GM23248 (cell line): ENCODE measurements around the gene ZNF750. TPM values are rescaled to one million over a fixed set of nuclear protein-coding genes. Genes with fewer than 3 reads are reported as not detected.
A peak's percentile ranks its signal among the peaks of the same experiment; 100 is the strongest.

Source experiments
- DNase-seq: peaks from one replicate; pipeline ENCODE4 v3.0.0-alpha.2; 2015
- H2AFZ ChIP-seq: fragments of 200-600 bp; sonication (generic); 2 replicates; pipeline ENCODE4 v1.6.1; 2016; ENCODE audit warnings: antibody characterized with exemption
- H3F3A ChIP-seq: fragments of 200-600 bp; sonication (generic); 2 replicates; pipeline ENCODE4 v1.6.1; 2016; ENCODE audit warnings: mild to moderate bottlenecking, antibody characterized with exemption, mixed run types; ENCODE audit not compliant: insufficient read depth
- H3K27ac ChIP-seq: fragments of 200-600 bp; sonication (generic); 2 replicates; pipeline ENCODE4 v1.5.1; 2016; ENCODE audit warnings: mild to moderate bottlenecking
- H3K27me3 ChIP-seq: fragments of 200-600 bp; sonication (generic); replicated peaks from 2 replicates; pipeline ENCODE4 v1.6.1; 2016; ENCODE audit warnings: mild to moderate bottlenecking; ENCODE audit not compliant: insufficient read depth
- H3K36me3 ChIP-seq: fragments of 200-600 bp; sonication (generic); 2 replicates; pipeline ENCODE4 v1.6.1; 2016; ENCODE audit warnings: low read depth, mild to moderate bottlenecking
- H3K4me1 ChIP-seq: fragments of 200-600 bp; sonication (generic); 2 replicates; pipeline ENCODE4 v1.6.1; 2016; ENCODE audit warnings: mild to moderate bottlenecking; ENCODE audit not compliant: insufficient read depth
- H3K4me2 ChIP-seq: fragments of 200-600 bp; sonication (generic); one replicate; pipeline ENCODE4 v1.6.1; 2016; ENCODE audit warnings: mild to moderate bottlenecking; ENCODE audit not compliant: unreplicated experiment
- H3K4me3 ChIP-seq: fragments of 200-600 bp; sonication (generic); 2 replicates; pipeline ENCODE4 v1.5.1; 2016; ENCODE audit warnings: mild to moderate bottlenecking
- H3K79me2 ChIP-seq: fragments of 200-600 bp; sonication (generic); 2 replicates; pipeline ENCODE4 v1.6.1; 2016; ENCODE audit warnings: mild to moderate bottlenecking; ENCODE audit not compliant: insufficient read depth
- H3K9ac ChIP-seq: fragments of 200-600 bp; sonication (generic); 2 replicates; pipeline ENCODE4 v1.6.1; 2016; ENCODE audit warnings: mild to moderate bottlenecking
- H3K9me2 ChIP-seq: fragments of 200-600 bp; sonication (generic); 2 replicates; pipeline ENCODE4 v1.6.1; 2016; ENCODE audit warnings: mixed run types, mild to moderate bottlenecking, moderate library complexity; ENCODE audit not compliant: insufficient read depth
- H3K9me3 ChIP-seq: fragments of 200-600 bp; sonication (generic); one replicate; pipeline ENCODE4 v1.6.1; 2017; ENCODE audit warnings: low read depth
- H4K20me1 ChIP-seq: fragments of 200-600 bp; sonication (generic); 2 replicates; pipeline ENCODE4 v1.6.0; 2016; ENCODE audit not compliant: insufficient read depth
- EZH2 ChIP-seq: fragments of 200-600 bp; sonication (generic); IDR thresholded peaks from 2 replicates; pipeline ENCODE4 v1.6.1; 2018; ENCODE audit warnings: antibody characterized with exemption, mild to moderate bottlenecking; ENCODE audit not compliant: insufficient read depth, poor library complexity, severe bottlenecking
- EZH2phosphoT487 ChIP-seq: fragments of 200-600 bp; sonication (generic); IDR thresholded peaks from 2 replicates; pipeline ENCODE4 v1.6.1; 2018; ENCODE audit warnings: antibody characterized with exemption, moderate library complexity, mild to moderate bottlenecking, low read depth; ENCODE audit not compliant: insufficient read depth
- WGBS, 2 experiments: methylation state at CpG; one replicate each; pipeline ENCODE4 v1.1.6; 2015 to 2017; ENCODE audit warnings: low lambda C conversion rate in 2 of 2, low coverage in 1 of 2; ENCODE audit errors: missing lambda C conversion rate in 2 of 2; 5-methylcytosine and 5-hydroxymethylcytosine counted together
- in situ Hi-C: fragments of 300-500 bp; cut with MboI; formaldehyde crosslinking; loops from 2 replicates; pipeline ENCODE4 v1.15.0; 2020
- polyA plus RNA-seq: library from polyadenylated mRNA; unstranded; fragments of >200 nt; fragmentation: Nextera tagmentation; extraction: Ambion mirVana; gene quantifications from 2 replicates; pipeline ENCODE4 v1.2.1, GENCODE V29; 2016
- total RNA-seq: library from RNA; depleted of rRNA; stranded (reverse); fragments of >200 nt; shearing (Covaris generic); gene quantifications from 2 replicates; pipeline ENCODE4 v1.2.3, GENCODE V29; 2014

ZNF750 gene
- total and polyA plus RNA-seq, 2 experiments from 2014 or later, result 0.11 TPM; not detected in 1

- in situ Hi-C loops, result no loop called here
- H3K27me3 ChIP-seq, result no peaks in the 10 kb centered on the region
- no peaks in the 10 kb centered on the region for H3F3A ChIP-seq
- no peaks in the 10 kb centered on the region for H3K9me2 ChIP-seq
- no peaks in the 10 kb centered on the region for H4K20me1 ChIP-seq
- H3K4me1 ChIP-seq, result no peaks in the 10 kb centered on the region
- H3K36me3 ChIP-seq, result 0 out of 2 replicates have a peak, but pooled peaks cover 3% of the 10 kb centered on the region
- 91 to 93% methylated on average over 9 to 12 of the region's 12 CpGs for WGBS, 2 experiments
- H3K4me2 ChIP-seq, result no peak overlapping the region
- H3K9ac ChIP-seq, result no peak overlapping the region
- H3K27ac ChIP-seq, result no peak overlapping the region
- no peak overlapping the region for H3K4me3 ChIP-seq
- H3K9me3 ChIP-seq, result no peaks in the 10 kb centered on the region
- no peak overlapping the region for H2AFZ ChIP-seq
- TF ChIP-seq EZH2 (no peak), EZH2phosphoT487 (no peak)
- no peak for DNase-seq
- H3K79me2 ChIP-seq, result no peaks in the 10 kb centered on the region
These were observed 609 bp upstream of the ZNF750 start for GRCh38 chr17:82840431-82840831.

GRCh38 chr17:82838386-82839063 is 1.3 kb downstream of the ZNF750 start:
- Histone ChIP-seq H3K27me3 (no peaks in the 10 kb centered on the region), H3K9ac (no peak overlapping the region)

DNA sequence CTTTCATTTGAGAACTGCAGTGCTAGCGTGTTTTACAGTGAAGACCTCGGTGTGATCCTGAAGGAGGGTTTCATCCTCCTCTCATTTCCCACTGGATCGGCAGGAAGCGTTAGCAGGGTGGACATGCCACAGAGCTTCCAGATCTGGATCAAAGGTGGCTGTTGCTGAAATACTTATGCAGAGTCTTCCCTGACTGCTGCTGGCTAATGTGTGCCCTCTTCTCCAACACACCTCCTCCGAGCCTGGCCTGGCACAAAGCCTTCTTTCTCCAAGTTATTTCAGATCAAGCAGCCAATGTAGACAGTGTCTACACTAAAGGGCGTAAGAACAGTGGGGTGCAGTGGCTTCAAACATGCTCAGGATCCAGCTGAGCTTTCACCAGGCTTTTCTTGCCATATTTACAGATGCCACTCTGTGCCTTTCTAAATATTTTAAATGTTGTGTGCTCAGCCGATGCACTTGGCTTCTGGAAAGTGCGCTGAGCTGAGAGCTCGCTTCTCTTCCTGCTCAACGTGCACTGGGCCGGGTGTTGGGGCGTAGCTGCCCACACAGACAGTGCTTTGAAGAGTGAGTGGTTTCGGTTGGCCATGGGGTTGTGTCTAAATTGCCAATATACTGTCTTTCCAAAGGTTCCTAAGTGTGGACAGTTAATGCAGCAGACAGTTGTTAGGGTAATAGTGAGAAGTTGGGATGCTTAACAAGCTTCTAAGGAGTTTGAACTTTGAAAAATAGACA is 2.1 kb downstream of the ZNF750 start:
- Histone ChIP-seq H3K27me3 (no peaks in the 10 kb centered on the region), H3K79me2 (no peaks in the 10 kb centered on the region), H3K9ac (no peak overlapping the region), H2AFZ (no peak overlapping the region), H3F3A (no peaks in the 10 kb centered on the region), H3K4me2 (no peak overlapping the region), H3K4me3 (no peak overlapping the region), H3K4me1 (no peaks in the 10 kb centered on the region), H3K27ac (no peak overlapping the region), H3K9me3 (no peaks in the 10 kb centered on the region), H3K36me3 (0 out of 2 replicates have a peak, but pooled peaks cover 3% of the 10 kb centered on the region), H3K9me2 (no peaks in the 10 kb centered on the region), H4K20me1 (no peaks in the 10 kb centered on the region)
- in situ Hi-C loops, result no loop called here
- no peak for DNase-seq
- TF ChIP-seq EZH2phosphoT487, result no peak
- 92 to 93% methylated on average over 13 of the region's 13 CpGs for WGBS, 2 experiments

More at GRCh38 chr17:82838386-82839063, 1.3 kb downstream of the ZNF750 start:
- 0 out of 2 replicates have a peak, but pooled peaks cover 3% of the 10 kb centered on the region for H3K36me3 ChIP-seq
- H2AFZ ChIP-seq, result no peak overlapping the region
- DNase-seq, result peak; percentile 8
- H3K9me2 ChIP-seq, result no peaks in the 10 kb centered on the region
- H3K79me2 ChIP-seq, result no peaks in the 10 kb centered on the region
- no peak overlapping the region for H3K27ac ChIP-seq
- no peaks in the 10 kb centered on the region for H3F3A ChIP-seq
- in situ Hi-C loops, result no loop called here
- no peaks in the 10 kb centered on the region for H4K20me1 ChIP-seq
- no peak overlapping the region for H3K4me3 ChIP-seq
- no peak overlapping the region for H3K4me2 ChIP-seq
- 93 to 95% methylated on average over 17 of the region's 17 CpGs for WGBS, 2 experiments
- no peaks in the 10 kb centered on the region for H3K4me1 ChIP-seq
- no peaks in the 10 kb centered on the region for H3K9me3 ChIP-seq
- TF ChIP-seq EZH2, result no peak

DNA sequence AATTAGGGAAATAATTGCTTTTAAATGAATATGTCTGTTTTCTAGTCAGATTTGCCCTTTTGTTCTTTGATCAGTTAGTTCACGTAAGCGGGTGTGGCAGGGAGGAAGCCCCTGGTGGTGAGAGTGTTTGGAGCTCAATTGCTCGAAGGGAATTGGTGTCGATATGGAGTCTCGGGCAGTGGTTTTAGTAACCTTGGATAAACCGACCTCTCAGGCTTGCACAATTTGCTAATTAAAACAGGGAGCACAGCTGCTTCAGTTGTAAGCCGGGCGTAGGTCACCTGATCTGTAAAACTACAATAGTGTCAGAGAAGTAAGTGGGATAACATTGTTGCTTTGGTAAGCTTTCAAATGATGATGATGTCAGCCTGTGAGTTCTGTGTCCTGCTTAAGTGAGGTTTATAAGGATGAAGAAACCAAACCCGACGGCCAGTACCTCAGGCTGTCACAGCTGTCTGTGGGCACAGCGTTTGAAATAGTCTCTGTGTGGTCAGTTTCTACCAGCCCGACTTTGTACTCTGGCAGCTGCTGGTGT is 2.9 kb downstream of the ZNF750 start:
- H2AFZ ChIP-seq, result no peak overlapping the region
- no peak overlapping the region for H3K27ac ChIP-seq
- peak; percentile 17 for DNase-seq
- H3K4me3 ChIP-seq, result no peak overlapping the region
- H3K4me2 ChIP-seq, result no peak overlapping the region
- H4K20me1 ChIP-seq, result no peaks in the 10 kb centered on the region
- no peaks in the 10 kb centered on the region for H3K9me3 ChIP-seq
- 0 out of 2 replicates have a peak, but pooled peaks cover 3% of the 10 kb centered on the region for H3K36me3 ChIP-seq
- H3K27me3 ChIP-seq, result no peaks in the 10 kb centered on the region
- no peaks in the 10 kb centered on the region for H3F3A ChIP-seq
- H3K9ac ChIP-seq, result no peak overlapping the region
- H3K79me2 ChIP-seq, result no peaks in the 10 kb centered on the region
- H3K9me2 ChIP-seq, result no peaks in the 10 kb centered on the region
- in situ Hi-C loops, result no loop called here
- no peaks in the 10 kb centered on the region for H3K4me1 ChIP-seq
- no peak for TF ChIP-seq EZH2phosphoT487
- no peak for TF ChIP-seq EZH2
- 40 to 44% methylated on average over 12 of the region's 12 CpGs for WGBS, 2 experiments
